Smooth muscle cell (in vitro differentiated cells): ENCODE data around the gene FGF18. TPM values are rescaled to one million over a fixed set of nuclear protein-coding genes. Genes with fewer than 3 reads are reported as not detected.
A peak's percentile ranks its signal among the peaks of the same experiment; 100 is the strongest.
"Not testable (repeated sequence)": the region's sequence is repeated elsewhere in the genome, so short reads cannot be mapped to it uniquely, and the experiment has no call there.

ENCODE experiments used
- DNase-seq: peaks from one replicate; lab custom pipeline; 2025; ENCODE audit not compliant: unreplicated experiment; lab: John Stamatoyannopoulos, UW
- H2AFZ ChIP-seq: fragments of 200-600 bp; sonication (generic); 2 replicates; pipeline ENCODE4 v1.6.0; 2016; ENCODE audit warnings: antibody characterized with exemption, low read depth, mild to moderate bottlenecking
- H3F3A ChIP-seq: fragments of 200-600 bp; sonication (generic); 2 replicates; pipeline ENCODE4 v1.6.0; 2017; ENCODE audit warnings: antibody characterized with exemption, low read depth
- H3K27ac ChIP-seq: fragments of 200-600 bp; sonication (generic); 2 replicates; pipeline ENCODE4 v1.5.1; 2016; ENCODE audit warnings: low read depth, mild to moderate bottlenecking
- H3K27me3 ChIP-seq: fragments of 200-600 bp; sonication (generic); 2 replicates; pipeline ENCODE4 v1.6.1; 2016; ENCODE audit warnings: low read depth, mild to moderate bottlenecking
- H3K36me3 ChIP-seq: fragments of 200-600 bp; sonication (generic); 2 replicates; pipeline ENCODE4 v1.5.1; 2016; ENCODE audit warnings: low read depth
- H3K4me1 ChIP-seq: fragments of 200-600 bp; sonication (generic); 2 replicates; pipeline ENCODE4 v1.5.1; 2016; ENCODE audit warnings: low read depth
- H3K4me2 ChIP-seq: fragments of 200-600 bp; sonication (generic); 2 replicates; pipeline ENCODE4 v1.6.0; 2016; ENCODE audit warnings: mild to moderate bottlenecking
- H3K4me3 ChIP-seq: fragments of 200-600 bp; sonication (generic); 2 replicates; pipeline ENCODE4 v1.5.1; 2016; ENCODE audit warnings: mild to moderate bottlenecking
- H3K79me2 ChIP-seq: fragments of 200-600 bp; sonication (generic); 2 replicates; pipeline ENCODE4 v1.6.0; 2016; ENCODE audit warnings: low read depth, mild to moderate bottlenecking
- H3K9ac ChIP-seq: fragments of 200-600 bp; sonication (generic); 2 replicates; pipeline ENCODE4 v1.6.0; 2016; ENCODE audit warnings: low read depth
- H3K9me3 ChIP-seq: fragments of 200-600 bp; sonication (generic); replicated peaks from 2 replicates; pipeline ENCODE4 v1.5.1; 2016; ENCODE audit warnings: low read depth
- H4K20me1 ChIP-seq: fragments of 200-600 bp; sonication (generic); 2 replicates; pipeline ENCODE4 v1.6.0; 2016; ENCODE audit warnings: low read depth
- WGBS: methylation state at CpG from one replicate; pipeline ENCODE4 v1.1.7; 2016; ENCODE audit warnings: low lambda C conversion rate; 5-methylcytosine and 5-hydroxymethylcytosine counted together
- polyA plus RNA-seq: library from polyadenylated mRNA; unstranded; fragments of >200 nt; fragmentation: Nextera tagmentation; extraction: Ambion mirVana; gene quantifications from 2 replicates; pipeline ENCODE4 v1.2.1, GENCODE V29; 2016
- total RNA-seq: library from RNA; depleted of rRNA; stranded (reverse); fragments of >200 nt; gene quantifications from 2 replicates; pipeline ENCODE4 v1.2.3, GENCODE V29; 2014
- TF ChIP-seq, protein P1 (sequence below): fragments of 200-600 bp; sonication (generic); IDR thresholded peaks from 2 replicates; pipeline ENCODE4 v1.5.1; 2017; ENCODE audit warnings: borderline replicate concordance, mild to moderate bottlenecking, antibody characterized with exemption; ENCODE audit not compliant: insufficient read depth, poor library complexity, severe bottlenecking

The FGF18 gene
- total and polyA plus RNA-seq, 2 experiments from 2014 or later = 0.21 TPM; not detected in 1

DNA sequence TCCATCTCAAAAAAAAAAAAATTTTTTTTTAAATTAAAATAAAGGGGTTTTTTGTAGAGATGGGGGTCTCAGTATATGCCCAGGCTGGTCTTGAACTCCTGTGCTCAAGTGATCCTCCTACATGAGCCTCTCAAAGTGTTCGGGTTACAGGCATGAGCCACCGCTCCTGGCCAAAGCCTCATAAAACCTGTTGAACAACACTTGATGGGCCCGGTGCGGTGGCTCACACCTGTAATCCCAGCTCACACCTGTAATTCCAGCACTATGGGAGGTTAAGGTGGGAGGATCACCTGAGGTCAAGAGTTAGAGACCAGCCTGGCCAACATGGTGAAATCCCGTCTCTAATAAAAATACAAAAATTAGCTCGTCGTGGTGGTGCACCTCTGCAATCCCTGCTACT, 39.5 kb upstream of the FGF18 start:
- H3F3A ChIP-seq = no peaks in the 10 kb centered on the region
- H2AFZ ChIP-seq = no peak overlapping the region
- H3K27ac ChIP-seq = no peak overlapping the region
- no peaks in the 10 kb centered on the region for H3K27me3 ChIP-seq
- H3K79me2 ChIP-seq = no peaks in the 10 kb centered on the region
- 93% methylated on average over 7 of the region's 7 CpGs for WGBS
- no peaks in the 10 kb centered on the region for H3K4me1 ChIP-seq
- no peaks in the 10 kb centered on the region for H3K36me3 ChIP-seq
- no peaks in the 10 kb centered on the region for H4K20me1 ChIP-seq
- no peak overlapping the region for H3K4me3 ChIP-seq
- H3K9me3 ChIP-seq = no peaks in the 10 kb centered on the region
- no peak overlapping the region for H3K9ac ChIP-seq
- H3K4me2 ChIP-seq = no peak overlapping the region
- DNase-seq = no peak
- TF ChIP-seq, protein P1, sequence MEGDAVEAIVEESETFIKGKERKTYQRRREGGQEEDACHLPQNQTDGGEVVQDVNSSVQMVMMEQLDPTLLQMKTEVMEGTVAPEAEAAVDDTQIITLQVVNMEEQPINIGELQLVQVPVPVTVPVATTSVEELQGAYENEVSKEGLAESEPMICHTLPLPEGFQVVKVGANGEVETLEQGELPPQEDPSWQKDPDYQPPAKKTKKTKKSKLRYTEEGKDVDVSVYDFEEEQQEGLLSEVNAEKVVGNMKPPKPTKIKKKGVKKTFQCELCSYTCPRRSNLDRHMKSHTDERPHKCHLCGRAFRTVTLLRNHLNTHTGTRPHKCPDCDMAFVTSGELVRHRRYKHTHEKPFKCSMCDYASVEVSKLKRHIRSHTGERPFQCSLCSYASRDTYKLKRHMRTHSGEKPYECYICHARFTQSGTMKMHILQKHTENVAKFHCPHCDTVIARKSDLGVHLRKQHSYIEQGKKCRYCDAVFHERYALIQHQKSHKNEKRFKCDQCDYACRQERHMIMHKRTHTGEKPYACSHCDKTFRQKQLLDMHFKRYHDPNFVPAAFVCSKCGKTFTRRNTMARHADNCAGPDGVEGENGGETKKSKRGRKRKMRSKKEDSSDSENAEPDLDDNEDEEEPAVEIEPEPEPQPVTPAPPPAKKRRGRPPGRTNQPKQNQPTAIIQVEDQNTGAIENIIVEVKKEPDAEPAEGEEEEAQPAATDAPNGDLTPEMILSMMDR = no peak

DNA sequence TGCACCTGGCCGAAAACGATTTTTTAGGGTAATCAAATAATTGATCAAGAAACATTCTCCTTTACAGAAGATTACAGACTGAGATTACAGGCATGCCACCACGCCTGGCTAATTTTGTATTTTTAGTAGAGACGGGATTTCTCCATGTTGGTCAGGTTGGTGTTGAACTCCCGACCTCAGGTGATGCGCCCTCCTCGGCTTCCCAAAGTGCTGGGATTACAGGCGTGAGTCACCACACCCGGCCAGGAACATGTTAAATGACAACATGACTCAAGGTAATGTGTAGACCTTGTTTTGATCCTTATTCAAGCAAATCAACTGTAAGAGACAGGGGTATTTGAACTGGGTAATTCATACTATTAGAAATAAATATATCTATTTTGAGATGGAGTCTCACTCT, 35.0 kb upstream of the FGF18 start:
- H3K27me3 ChIP-seq, DNase-seq, H3K4me1 ChIP-seq, H3K4me3 ChIP-seq, H3F3A ChIP-seq, H3K9me3 ChIP-seq, H3K4me2 ChIP-seq, H3K27ac ChIP-seq, H2AFZ ChIP-seq, H3K9ac ChIP-seq, H3K36me3 ChIP-seq: not testable (repeated sequence)
- H3K79me2 ChIP-seq = peaks cover 17% of the 10 kb centered on the region
- WGBS = 91% methylated on average over 9 of the region's 9 CpGs
- peaks cover 16% of the 10 kb centered on the region for H4K20me1 ChIP-seq

DNA sequence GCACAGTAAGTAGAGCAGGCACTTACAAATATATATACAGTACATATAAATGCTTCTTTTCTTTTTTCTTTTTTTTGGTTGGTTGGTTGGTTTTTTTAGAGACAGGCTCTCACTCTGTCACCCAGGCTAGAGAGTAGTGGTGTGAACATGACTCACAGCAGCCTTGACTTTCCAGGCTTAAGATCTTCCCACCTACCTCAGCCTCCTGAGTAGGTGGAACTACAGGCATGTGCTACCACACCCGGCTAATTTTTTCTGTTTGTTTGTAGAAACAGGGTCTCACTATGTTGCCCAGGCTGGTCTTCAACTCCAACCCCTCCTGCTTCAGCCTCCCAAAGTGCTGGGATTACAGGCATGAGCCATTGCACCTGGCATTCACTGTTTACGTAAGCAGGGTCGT, 34.4 kb upstream of the FGF18 start:
- H3K79me2 ChIP-seq = peaks cover 23% of the 10 kb centered on the region
- not testable (repeated sequence) for H3K27ac ChIP-seq, H2AFZ ChIP-seq, H3F3A ChIP-seq, H3K27me3 ChIP-seq, H3K4me1 ChIP-seq, H3K36me3 ChIP-seq, DNase-seq, H3K9ac ChIP-seq, H3K4me3 ChIP-seq, H3K4me2 ChIP-seq, H3K9me3 ChIP-seq
- H4K20me1 ChIP-seq = peaks cover 22% of the 10 kb centered on the region
- 70% methylated on average over 3 of the region's 3 CpGs for WGBS

DNA sequence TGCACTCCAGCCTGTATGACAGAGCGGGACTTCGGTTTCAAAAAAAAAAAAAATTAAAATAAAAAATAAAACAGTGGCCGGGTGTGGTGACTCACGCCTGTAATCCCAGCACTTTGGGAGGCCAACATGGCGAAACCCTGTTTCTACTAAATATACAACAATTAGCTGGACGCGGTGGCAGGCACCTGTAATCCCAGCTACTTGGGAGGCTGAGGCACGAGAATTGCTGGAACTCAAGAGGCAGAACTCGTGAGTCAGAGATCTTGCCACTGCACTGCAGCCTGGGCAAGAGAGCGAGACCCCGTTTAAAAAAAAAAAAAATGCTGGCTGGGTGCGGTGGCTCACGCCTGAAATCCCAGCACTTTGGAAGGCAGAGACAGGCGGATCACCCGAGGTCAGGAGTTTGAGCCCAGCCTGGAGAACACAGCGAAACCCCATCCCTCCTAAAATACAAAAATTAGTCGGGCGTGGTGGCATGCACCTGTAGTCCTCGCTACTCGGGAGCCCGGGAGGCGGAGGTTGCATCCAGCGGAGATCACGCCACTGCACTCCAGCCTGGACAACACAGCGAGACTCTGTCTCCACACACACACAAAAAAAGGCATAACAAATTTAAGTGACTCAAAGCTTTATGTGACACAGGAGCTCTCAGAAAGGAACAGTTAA, 33.3 kb upstream of the FGF18 start:
- H3K9ac ChIP-seq = no peak overlapping the region
- peaks cover 19% of the 10 kb centered on the region for H3K4me1 ChIP-seq

More for the DNA sequence above, 33.3 kb upstream of the FGF18 start:
- TF ChIP-seq, protein P1 = no peak
- Histone ChIP-seq H3K9me3 (no peaks in the 10 kb centered on the region), H3K79me2 (peaks cover 34% of the 10 kb centered on the region), H2AFZ (no peak overlapping the region), H3F3A (peaks cover 3% of the 10 kb centered on the region), H4K20me1 (peaks cover 34% of the 10 kb centered on the region), H3K27me3 (no peaks in the 10 kb centered on the region), H3K4me3 (no peak overlapping the region), H3K4me2 (peak overlapping the region; percentile 83), H3K36me3 (no peaks in the 10 kb centered on the region), H3K27ac (no peak overlapping the region)
- no peak for DNase-seq
- WGBS = 96% methylated on average over 25 of the region's 25 CpGs
